ENCODE results near the gene AGAP1. TPM values are rescaled to one million over a fixed set of nuclear protein-coding genes. Genes with fewer than 3 reads are reported as not detected.

AGAP1 gene
- total RNA-seq, 1 donor from 2014 or later, result 18.3 TPM

DNA sequence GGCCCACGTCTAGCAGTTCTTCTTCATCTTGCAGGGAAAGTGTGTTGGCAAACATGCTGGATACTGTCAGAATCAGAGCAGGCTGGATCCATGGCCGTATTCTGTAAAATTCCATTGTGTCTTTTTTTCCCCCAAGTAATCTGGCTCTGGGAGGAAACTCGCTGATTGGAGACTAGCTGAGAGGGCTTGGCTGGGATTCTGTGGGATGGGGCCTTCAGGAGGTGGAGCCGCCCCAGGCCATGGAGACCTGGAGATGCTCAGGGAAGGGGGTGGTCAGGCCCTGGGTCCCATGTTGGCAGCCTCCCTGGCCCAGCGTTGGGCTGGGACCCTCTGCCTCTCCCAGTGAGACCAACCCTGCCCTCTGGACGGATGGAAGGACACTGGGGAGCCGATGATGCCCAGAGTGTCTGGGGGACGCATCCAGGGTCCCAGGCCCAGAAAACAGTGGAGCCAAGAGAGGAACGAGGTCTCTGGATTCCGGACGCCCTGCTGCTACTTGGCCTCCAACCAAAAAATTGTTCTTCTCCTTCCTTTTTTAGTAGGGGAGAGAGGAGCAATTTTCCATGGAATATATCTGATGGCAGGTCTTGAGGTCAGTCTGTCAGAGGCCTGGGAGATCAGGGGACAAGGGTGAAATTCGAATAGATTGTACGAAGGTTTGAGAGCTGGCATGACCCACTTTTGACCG, 114.5 kb downstream of the AGAP1 start:
- Histone ChIP-seq H3K27me3 (ENCODE audit: control insufficient read depth in 3 of 3, insufficient read depth in 3 of 3, low read length in 3 of 3) (no peaks in the 10 kb centered on the region), H3K4me3 (ENCODE audit: low read length in 3 of 3) (no peak overlapping the region), H3K27ac (ENCODE audit: low read depth, low read length) (no peak overlapping the region), H3K9me3 (ENCODE audit: control insufficient read depth in 3 of 3, low read length in 3 of 3) (no peaks in the 10 kb centered on the region), H3K9ac (ENCODE audit: low read depth in 1 of 3, low read length in 3 of 3) (peak overlapping the region in 1 of 3 donors; percentile 16), H3K36me3 (ENCODE audit: control insufficient read depth in 3 of 3, insufficient read depth in 3 of 3, low read length in 3 of 3) (no peaks in the 10 kb centered on the region), H3K4me1 (ENCODE audit: control insufficient read depth in 3 of 3, insufficient read depth in 3 of 3, low read length in 3 of 3) (peaks cover 21 to 30% (median 27%) of the 10 kb centered on the region in 3 donors)

DNA sequence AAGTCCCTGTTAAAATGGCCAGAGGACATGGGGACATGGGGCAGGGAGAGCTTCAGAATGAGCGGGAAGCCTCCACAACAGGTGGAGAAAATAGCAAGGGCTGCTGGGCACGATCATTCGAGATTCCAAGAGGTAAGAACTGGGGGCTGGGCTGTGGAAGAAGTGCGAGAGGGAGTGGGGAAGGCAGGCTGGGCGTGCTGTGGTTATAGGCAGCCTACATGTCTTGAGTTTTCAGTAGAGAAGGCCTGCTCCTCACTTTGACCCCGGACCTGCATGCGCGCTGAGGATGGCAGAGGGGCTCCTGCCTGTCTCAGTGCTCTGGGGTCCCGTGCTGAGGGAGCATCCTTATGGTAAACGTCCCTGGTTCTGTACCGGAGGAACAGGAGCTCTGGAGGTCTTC, 115.5 kb downstream of the AGAP1 start:
- H3K4me3 ChIP-seq (ENCODE audit: low read length in 3 of 3), result no peak overlapping the region
- H3K27me3 ChIP-seq (ENCODE audit: control insufficient read depth in 3 of 3, insufficient read depth in 3 of 3, low read length in 3 of 3), result no peaks in the 10 kb centered on the region
- no peak overlapping the region for H3K27ac ChIP-seq (ENCODE audit: low read depth, low read length)
- H3K4me1 ChIP-seq (ENCODE audit: control insufficient read depth in 3 of 3, insufficient read depth in 3 of 3, low read length in 3 of 3), result peaks cover 24 to 35% (median 31%) of the 10 kb centered on the region in 3 donors
- H3K9ac ChIP-seq (ENCODE audit: low read depth in 1 of 3, low read length in 3 of 3), result no peak overlapping the region
- H3K36me3 ChIP-seq (ENCODE audit: control insufficient read depth in 3 of 3, insufficient read depth in 3 of 3, low read length in 3 of 3), result no peaks in the 10 kb centered on the region
- H3K9me3 ChIP-seq (ENCODE audit: control insufficient read depth in 3 of 3, low read length in 3 of 3), result no peaks in the 10 kb centered on the region

DNA sequence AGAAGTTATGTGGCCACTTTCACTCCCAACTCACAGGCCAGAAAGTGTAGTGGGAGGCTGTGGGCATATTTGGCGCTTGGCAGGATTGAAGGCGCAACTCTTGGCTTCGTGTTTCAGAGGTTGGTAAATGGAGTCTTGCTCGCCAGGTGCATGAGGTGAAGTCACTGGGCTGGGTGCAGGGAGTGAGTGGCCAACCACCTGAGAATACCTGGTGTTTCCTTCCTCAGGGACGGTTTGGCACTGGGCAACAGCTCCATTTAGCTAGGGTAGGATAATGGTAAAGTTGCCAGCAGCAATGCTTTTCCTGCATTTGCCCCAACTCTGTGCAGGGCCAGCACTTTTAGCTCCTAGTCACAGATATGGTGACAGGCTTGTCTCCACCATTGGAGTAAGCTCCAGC, 115.9 kb downstream of the AGAP1 start:
- Histone ChIP-seq H3K9me3 (ENCODE audit: control insufficient read depth in 3 of 3, low read length in 3 of 3) (no peaks in the 10 kb centered on the region), H3K27ac (ENCODE audit: low read depth, low read length) (no peak overlapping the region), H3K4me1 (ENCODE audit: control insufficient read depth in 3 of 3, insufficient read depth in 3 of 3, low read length in 3 of 3) (peaks cover 28 to 39% (median 33%) of the 10 kb centered on the region in 3 donors), H3K4me3 (ENCODE audit: low read length in 3 of 3) (no peak overlapping the region), H3K9ac (ENCODE audit: low read depth in 1 of 3, low read length in 3 of 3) (no peak overlapping the region), H3K27me3 (ENCODE audit: control insufficient read depth in 3 of 3, insufficient read depth in 3 of 3, low read length in 3 of 3) (no peaks in the 10 kb centered on the region), H3K36me3 (ENCODE audit: control insufficient read depth in 3 of 3, insufficient read depth in 3 of 3, low read length in 3 of 3) (no peaks in the 10 kb centered on the region)

DNA sequence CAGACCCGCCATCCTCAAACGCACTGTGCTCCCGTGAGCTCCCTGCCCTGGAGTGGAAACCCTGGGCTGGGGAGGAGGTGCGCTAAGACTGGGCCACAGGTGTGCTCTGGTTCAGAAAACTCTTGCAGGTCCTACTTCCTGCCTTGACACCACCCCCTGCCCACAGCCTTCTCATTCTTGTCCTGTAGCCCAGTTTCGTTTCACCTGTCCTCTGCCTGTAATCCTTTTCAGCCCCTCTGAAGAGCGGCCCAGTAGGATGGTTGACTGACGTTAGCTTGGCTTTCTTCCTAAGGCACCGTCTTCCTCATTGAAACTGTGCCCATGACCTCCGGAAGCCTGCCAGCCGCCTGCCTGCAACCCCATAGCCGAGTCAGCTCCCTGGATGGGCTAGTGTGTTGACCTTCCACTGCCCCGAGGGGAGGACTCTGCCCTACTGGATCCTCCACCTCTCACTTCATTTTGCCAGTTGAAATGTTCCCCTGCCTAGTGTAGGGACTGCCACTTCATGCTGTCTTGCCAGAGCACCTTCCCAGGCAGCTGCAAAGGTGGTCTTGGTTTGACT, 116.9 kb downstream of the AGAP1 start:
- Histone ChIP-seq H3K9me3 (ENCODE audit: control insufficient read depth in 3 of 3, low read length in 3 of 3) (no peaks in the 10 kb centered on the region), H3K4me1 (ENCODE audit: control insufficient read depth in 3 of 3, insufficient read depth in 3 of 3, low read length in 3 of 3) (peaks cover 33 to 45% (median 34%) of the 10 kb centered on the region in 3 donors), H3K27me3 (ENCODE audit: control insufficient read depth in 3 of 3, insufficient read depth in 3 of 3, low read length in 3 of 3) (no peaks in the 10 kb centered on the region), H3K4me3 (ENCODE audit: low read length in 3 of 3) (no peak overlapping the region), H3K9ac (ENCODE audit: low read depth in 1 of 3, low read length in 3 of 3) (no peak overlapping the region), H3K27ac (ENCODE audit: low read depth, low read length) (no peak overlapping the region), H3K36me3 (ENCODE audit: control insufficient read depth in 3 of 3, insufficient read depth in 3 of 3, low read length in 3 of 3) (no peaks in the 10 kb centered on the region)

DNA sequence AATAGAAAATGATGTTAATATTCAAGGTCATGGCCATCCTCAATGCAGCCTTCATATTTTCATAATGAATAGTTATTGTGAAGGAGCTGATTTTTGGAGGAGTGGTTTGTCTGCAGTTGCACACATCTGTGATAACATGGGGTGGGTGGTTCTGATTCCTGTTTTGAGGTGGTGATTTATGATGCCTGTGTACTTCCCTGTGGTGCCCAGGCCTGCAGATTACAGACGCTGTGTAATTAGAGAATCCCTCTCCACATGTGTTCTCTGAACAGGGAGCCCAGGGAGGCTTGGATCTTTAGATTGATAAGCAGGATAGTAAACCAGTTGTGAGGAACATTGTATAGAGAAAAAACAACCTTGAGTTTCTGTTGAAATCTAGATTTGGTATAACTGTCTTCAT, 117.5 kb downstream of the AGAP1 start:
- no peak overlapping the region for H3K27ac ChIP-seq (ENCODE audit: low read depth, low read length)
- H3K36me3 ChIP-seq (ENCODE audit: control insufficient read depth in 3 of 3, insufficient read depth in 3 of 3, low read length in 3 of 3), result no peaks in the 10 kb centered on the region
- peaks cover 30 to 45% (median 30%) of the 10 kb centered on the region in 3 donors for H3K4me1 ChIP-seq (ENCODE audit: control insufficient read depth in 3 of 3, insufficient read depth in 3 of 3, low read length in 3 of 3)
- no peaks in the 10 kb centered on the region for H3K27me3 ChIP-seq (ENCODE audit: control insufficient read depth in 3 of 3, insufficient read depth in 3 of 3, low read length in 3 of 3)
- no peak overlapping the region for H3K4me3 ChIP-seq (ENCODE audit: low read length in 3 of 3)
- H3K9ac ChIP-seq (ENCODE audit: low read depth in 1 of 3, low read length in 3 of 3), result no peak overlapping the region
- H3K9me3 ChIP-seq (ENCODE audit: control insufficient read depth in 3 of 3, low read length in 3 of 3), result no peaks in the 10 kb centered on the region

DNA sequence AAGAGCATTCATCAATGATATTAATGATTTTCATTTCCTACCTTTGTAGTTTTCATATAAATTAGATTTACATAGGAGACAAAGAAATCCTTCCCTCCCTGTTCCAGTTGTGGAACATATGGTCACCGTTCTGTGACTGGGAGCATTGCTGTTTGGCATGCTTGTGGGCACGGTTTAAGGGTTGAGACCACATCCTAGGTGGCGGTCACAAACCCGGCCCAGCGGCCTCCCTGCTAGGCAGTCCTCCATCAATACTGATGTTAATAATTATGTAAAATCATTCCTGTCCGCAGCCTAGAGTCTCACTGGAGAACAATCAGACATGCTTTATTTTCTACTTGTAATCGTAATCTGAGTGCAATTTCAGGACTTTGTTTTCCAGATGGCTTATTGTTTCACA, 117.9 kb downstream of the AGAP1 start:
- no peaks in the 10 kb centered on the region for H3K9me3 ChIP-seq (ENCODE audit: control insufficient read depth in 3 of 3, low read length in 3 of 3)
- H3K4me3 ChIP-seq (ENCODE audit: low read length in 3 of 3), result no peak overlapping the region
- no peak overlapping the region for H3K9ac ChIP-seq (ENCODE audit: low read depth in 1 of 3, low read length in 3 of 3)
- no peaks in the 10 kb centered on the region for H3K27me3 ChIP-seq (ENCODE audit: control insufficient read depth in 3 of 3, insufficient read depth in 3 of 3, low read length in 3 of 3)
- no peaks in the 10 kb centered on the region for H3K36me3 ChIP-seq (ENCODE audit: control insufficient read depth in 3 of 3, insufficient read depth in 3 of 3, low read length in 3 of 3)
- H3K4me1 ChIP-seq (ENCODE audit: control insufficient read depth in 3 of 3, insufficient read depth in 3 of 3, low read length in 3 of 3), result peaks cover 30 to 45% (median 30%) of the 10 kb centered on the region in 3 donors
- H3K27ac ChIP-seq (ENCODE audit: low read depth, low read length), result no peak overlapping the region

DNA sequence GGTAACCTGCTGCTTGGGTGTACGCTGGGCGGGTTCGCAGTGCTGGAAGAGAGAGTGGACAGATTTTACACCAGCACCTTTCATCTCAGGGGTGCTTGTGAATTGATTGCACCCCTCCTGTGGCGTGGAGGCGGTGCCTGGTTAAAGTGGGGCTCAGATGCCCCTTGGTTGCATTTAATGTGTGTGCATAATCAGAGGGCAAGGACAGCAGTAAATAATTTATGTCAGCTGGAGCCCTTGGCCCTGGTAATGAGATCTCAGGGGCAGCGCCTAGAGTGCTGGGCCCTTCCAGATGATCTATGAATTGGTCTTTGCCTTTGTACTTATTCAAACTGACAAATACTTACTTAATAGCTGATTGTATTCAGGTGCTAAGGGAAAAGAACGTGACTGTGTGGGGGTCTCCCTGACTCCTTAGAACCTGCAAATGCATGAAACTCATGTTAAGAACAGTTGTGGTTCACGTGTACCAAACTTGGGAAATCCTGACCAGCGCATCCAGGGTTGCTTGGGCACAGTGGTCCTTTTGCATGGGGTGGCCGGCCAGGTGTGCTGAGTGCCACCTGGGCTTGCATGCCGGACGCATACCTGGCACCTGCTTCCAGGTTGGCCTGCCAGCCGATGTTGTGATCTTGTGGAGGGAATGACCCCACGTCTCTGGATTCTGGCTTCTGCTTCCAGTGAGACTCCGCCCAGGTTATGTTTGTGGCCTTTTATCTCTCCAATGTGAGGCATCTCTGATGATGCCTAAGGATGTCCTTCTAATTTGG, 118.5 kb downstream of the AGAP1 start:
- no peaks in the 10 kb centered on the region for H3K36me3 ChIP-seq (ENCODE audit: control insufficient read depth in 3 of 3, insufficient read depth in 3 of 3, low read length in 3 of 3)
- no peak overlapping the region for H3K9ac ChIP-seq (ENCODE audit: low read depth in 1 of 3, low read length in 3 of 3)
- peaks cover 29 to 45% (median 30%) of the 10 kb centered on the region in 3 donors for H3K4me1 ChIP-seq (ENCODE audit: control insufficient read depth in 3 of 3, insufficient read depth in 3 of 3, low read length in 3 of 3)
- no peaks in the 10 kb centered on the region for H3K9me3 ChIP-seq (ENCODE audit: control insufficient read depth in 3 of 3, low read length in 3 of 3)
- H3K27ac ChIP-seq (ENCODE audit: low read depth, low read length), result no peak overlapping the region
- no peaks in the 10 kb centered on the region for H3K27me3 ChIP-seq (ENCODE audit: control insufficient read depth in 3 of 3, insufficient read depth in 3 of 3, low read length in 3 of 3)
- H3K4me3 ChIP-seq (ENCODE audit: low read length in 3 of 3), result no peak overlapping the region

DNA sequence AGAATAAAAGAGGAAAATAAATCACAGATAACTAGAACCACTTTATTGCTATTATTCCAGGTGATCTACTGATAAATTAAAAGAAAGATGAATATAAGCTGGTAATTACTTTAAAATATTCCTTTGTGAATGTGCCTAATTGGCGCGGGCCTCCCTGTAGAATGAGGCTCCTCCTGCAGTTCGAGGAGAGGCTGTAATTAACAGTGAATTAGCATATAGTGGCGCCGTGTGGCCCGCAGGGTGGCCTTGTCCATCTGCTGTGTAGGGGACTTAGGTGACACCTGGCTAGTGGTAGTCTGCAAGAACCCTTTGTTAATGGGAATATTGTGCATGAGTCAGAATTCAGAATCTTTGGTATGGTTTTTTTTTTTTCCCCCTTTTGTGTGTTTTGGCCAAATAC, 119.8 kb downstream of the AGAP1 start:
- no peaks in the 10 kb centered on the region for H3K9me3 ChIP-seq (ENCODE audit: control insufficient read depth in 3 of 3, low read length in 3 of 3)
- H3K4me3 ChIP-seq (ENCODE audit: low read length in 3 of 3), result no peak overlapping the region
- no peak overlapping the region for H3K9ac ChIP-seq (ENCODE audit: low read depth in 1 of 3, low read length in 3 of 3)
- H3K4me1 ChIP-seq (ENCODE audit: control insufficient read depth in 3 of 3, insufficient read depth in 3 of 3, low read length in 3 of 3), result peaks cover 23 to 41% (median 26%) of the 10 kb centered on the region in 3 donors
- H3K27ac ChIP-seq (ENCODE audit: low read depth, low read length), result no peak overlapping the region
- no peaks in the 10 kb centered on the region for H3K27me3 ChIP-seq (ENCODE audit: control insufficient read depth in 3 of 3, insufficient read depth in 3 of 3, low read length in 3 of 3)
- H3K36me3 ChIP-seq (ENCODE audit: control insufficient read depth in 3 of 3, insufficient read depth in 3 of 3, low read length in 3 of 3), result no peaks in the 10 kb centered on the region

DNA sequence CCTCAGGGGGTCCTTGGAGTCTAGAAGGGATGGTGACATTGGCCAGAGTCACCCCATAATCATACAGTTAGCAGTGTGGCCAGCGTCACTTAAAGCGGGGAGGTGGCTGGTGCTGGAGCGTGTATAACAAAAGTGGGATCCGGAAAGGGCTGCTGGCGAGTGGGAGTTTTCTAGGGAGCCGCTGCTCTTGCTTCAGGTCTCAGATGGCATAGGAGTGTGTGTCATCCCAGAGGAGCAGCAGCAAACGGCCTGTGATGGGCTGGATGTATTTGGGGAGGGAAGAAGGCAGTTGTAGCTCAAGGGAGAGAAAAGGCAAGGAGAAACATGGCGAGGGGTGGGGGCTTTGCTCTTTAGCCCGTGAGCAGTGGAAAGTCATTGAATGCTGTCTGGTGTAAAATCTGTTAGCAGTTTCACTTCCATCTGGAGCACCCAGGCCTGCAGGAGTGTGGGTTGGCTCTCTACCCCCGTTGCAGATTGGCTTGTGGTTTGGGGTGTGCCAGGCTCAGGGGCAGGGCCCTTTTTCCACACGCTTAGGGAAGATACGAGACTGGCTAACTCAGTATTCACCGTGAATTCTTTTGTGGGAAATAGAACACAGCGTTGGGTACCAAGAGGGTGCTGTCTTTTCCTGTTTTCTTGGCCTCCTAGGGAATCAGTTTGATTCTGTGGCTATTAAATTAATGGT, 120.5 kb downstream of the AGAP1 start:
- Histone ChIP-seq H3K9ac (ENCODE audit: low read depth in 1 of 3, low read length in 3 of 3) (no peak overlapping the region), H3K36me3 (ENCODE audit: control insufficient read depth in 3 of 3, insufficient read depth in 3 of 3, low read length in 3 of 3) (no peaks in the 10 kb centered on the region), H3K4me1 (ENCODE audit: control insufficient read depth in 3 of 3, insufficient read depth in 3 of 3, low read length in 3 of 3) (peaks cover 23 to 37% (median 25%) of the 10 kb centered on the region in 3 donors), H3K4me3 (ENCODE audit: low read length in 3 of 3) (no peak overlapping the region), H3K27ac (ENCODE audit: low read depth, low read length) (peak overlapping the region; percentile 23), H3K9me3 (ENCODE audit: control insufficient read depth in 3 of 3, low read length in 3 of 3) (no peaks in the 10 kb centered on the region), H3K27me3 (ENCODE audit: control insufficient read depth in 3 of 3, insufficient read depth in 3 of 3, low read length in 3 of 3) (no peaks in the 10 kb centered on the region)

All from skeletal muscle tissue (tissue), 4 donors.